Measurements from ENCODE around the gene ZNF70.
A peak's percentile ranks its signal among the peaks of the same experiment; 100 is the strongest.

ZNF70 gene

GRCh38 chr22:23781511-23782183, 30.7 kb upstream of the ZNF70 start:
- no peak overlapping the region for H3K27ac ChIP-seq
- no peak overlapping the region for H3K4me3 ChIP-seq
- H3K36me3 ChIP-seq: no peaks in the 10 kb centered on the region
- peaks cover 0 to 24% (median 16%) of the 10 kb centered on the region in 4 donors for H3K4me1 ChIP-seq
- no peaks in the 10 kb centered on the region for H3K27me3 ChIP-seq
- DNase-seq: peak in 1 of 2 donors; percentile 49
- H3K9me3 ChIP-seq: no peaks in the 10 kb centered on the region
- intact Hi-C loops (cut with DNase I; ENCODE audit: low total_unique reads): no loop called here
- no peak for TF ChIP-seq CTCF (IDR thresholded peaks at IDR 0.05)

- peaks cover 0 to 23% (median 12%) of the 10 kb centered on the region in 4 donors for H3K4me1 ChIP-seq
- H3K36me3 ChIP-seq: no peaks in the 10 kb centered on the region
- no peak overlapping the region for H3K27ac ChIP-seq
- no peak for DNase-seq
- intact Hi-C loops (cut with DNase I; ENCODE audit: low total_unique reads): no loop called here
- H3K4me3 ChIP-seq: no peak overlapping the region
- H3K27me3 ChIP-seq: no peaks in the 10 kb centered on the region
- H3K9me3 ChIP-seq: no peaks in the 10 kb centered on the region
- TF ChIP-seq CTCF (IDR thresholded peaks at IDR 0.05): no peak
Measured at GRCh38 chr22:23781065-23781464, 30.2 kb upstream of the ZNF70 start.

GRCh38 chr22:23780146-23780748, 29.3 kb upstream of the ZNF70 start:
- intact Hi-C loops (cut with DNase I; ENCODE audit: low total_unique reads): no loop called here
- H3K4me1 ChIP-seq: peaks cover 0 to 22% (median 9%) of the 10 kb centered on the region in 4 donors
- TF ChIP-seq CTCF (IDR thresholded peaks at IDR 0.05): no peak
- H3K36me3 ChIP-seq: no peaks in the 10 kb centered on the region
- H3K9me3 ChIP-seq: no peaks in the 10 kb centered on the region
- H3K27me3 ChIP-seq: no peaks in the 10 kb centered on the region
- no peak overlapping the region for H3K27ac ChIP-seq
- no peak for DNase-seq
- H3K4me3 ChIP-seq: no peak overlapping the region

DNA sequence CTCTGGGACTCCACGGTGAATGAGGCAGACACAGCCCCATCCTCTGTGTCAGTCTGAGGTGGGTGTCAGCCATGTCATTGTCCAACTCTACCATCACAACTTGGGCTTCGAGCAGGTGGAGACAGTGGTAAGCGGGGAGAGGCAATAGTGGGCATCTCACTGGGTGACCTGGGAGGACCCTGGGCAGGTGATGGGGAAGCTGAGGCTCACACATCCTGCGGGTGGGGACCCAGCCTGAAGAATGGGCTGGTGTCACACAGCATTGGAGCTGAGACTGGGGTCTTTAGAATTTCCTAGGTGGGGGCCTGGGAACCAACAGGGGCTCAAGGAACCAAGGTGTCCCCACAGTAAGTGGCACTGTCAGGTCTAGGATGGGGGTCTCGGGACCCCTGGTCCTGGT, 28.8 kb upstream of the ZNF70 start:
- no peak for TF ChIP-seq CTCF (IDR thresholded peaks at IDR 0.05)
- Histone ChIP-seq H3K4me1 (peaks cover 0 to 27% (median 13%) of the 10 kb centered on the region in 4 donors), H3K27ac (no peak overlapping the region), H3K27me3 (no peaks in the 10 kb centered on the region), H3K9me3 (no peaks in the 10 kb centered on the region), H3K36me3 (no peaks in the 10 kb centered on the region), H3K4me3 (no peak overlapping the region)
- no peak for DNase-seq
- intact Hi-C loops (cut with DNase I; ENCODE audit: low total_unique reads): no loop called here

DNA sequence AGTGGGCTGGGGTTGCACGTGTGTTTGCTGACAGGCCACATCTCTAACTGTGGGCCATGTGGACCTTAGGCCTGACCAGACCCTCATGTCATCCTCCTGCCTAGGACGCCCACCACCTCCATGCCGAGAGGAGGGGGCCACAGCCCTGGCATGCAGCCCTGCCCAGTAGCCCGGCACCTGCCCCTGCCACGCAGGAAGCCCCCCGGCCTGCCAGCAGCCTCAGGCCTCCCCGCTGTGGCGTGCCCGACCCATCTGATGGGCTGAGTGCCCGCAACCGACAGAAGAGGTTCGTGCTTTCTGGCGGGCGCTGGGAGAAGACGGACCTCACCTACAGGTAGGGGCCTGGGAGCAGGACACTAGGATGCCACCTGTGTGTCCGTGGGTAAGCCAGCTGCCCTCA, 28.2 kb upstream of the ZNF70 start:
- no peak overlapping the region for H3K4me3 ChIP-seq
- no peak for TF ChIP-seq CTCF (IDR thresholded peaks at IDR 0.05)
- no peak for DNase-seq
- no peak overlapping the region for H3K27ac ChIP-seq
- H3K4me1 ChIP-seq: peaks cover 0 to 34% (median 20%) of the 10 kb centered on the region in 4 donors
- intact Hi-C loops (cut with DNase I; ENCODE audit: low total_unique reads): no loop called here
- no peaks in the 10 kb centered on the region for H3K27me3 ChIP-seq
- no peaks in the 10 kb centered on the region for H3K36me3 ChIP-seq
- H3K9me3 ChIP-seq: no peaks in the 10 kb centered on the region
